Omental fat pad (tissue), 4 donors: ENCODE data around the gene CD47. TPM values are rescaled to one million over a fixed set of nuclear protein-coding genes. Genes with fewer than 3 reads are reported as not detected.

Experiments
- ATAC-seq: fragments of 150-250 bp; one replicate; pipeline ENCODE4 v1.9.1; 2016; ENCODE audit warnings: mild to moderate bottlenecking, moderate library complexity; ENCODE audit not compliant: low FRiP score
- DNase-seq: peaks from one replicate; pipeline ENCODE4 v3.0.0-alpha.2; 2019; ENCODE audit warnings: low spot score
- CTCF ChIP-seq, 3 donors: fragments of 450-650 bp; IDR thresholded peaks; one replicate each; pipeline ENCODE4 v1.5.1; 2016 to 2017; ENCODE audit warnings: antibody characterized with exemption in 3 of 3, mild to moderate bottlenecking in 3 of 3, moderate library complexity in 2 of 3
- total RNA-seq, 4 donors: library from RNA; depleted of rRNA; stranded (reverse); fragments of >200 nt; gene quantifications; one replicate each; pipeline ENCODE4 v1.1.0, GENCODE V29; 2016

Gene CD47
- total RNA-seq, 4 donors from 2014 or later, result 42.7 to 58.7 (median 56.0) TPM

- ATAC-seq (no peak), DNase-seq (no peak)
- no peak for TF ChIP-seq CTCF (IDR thresholded peaks at IDR 0.05)
Observed at GRCh38 chr3:108030960-108031359, 59.9 kb downstream of the CD47 start.

- ATAC-seq, result no peak
- DNase-seq, result no peak
- TF ChIP-seq CTCF (IDR thresholded peaks at IDR 0.05), result no peak
Observed at GRCh38 chr3:108029466-108029865, 61.4 kb downstream of the CD47 start.

DNA sequence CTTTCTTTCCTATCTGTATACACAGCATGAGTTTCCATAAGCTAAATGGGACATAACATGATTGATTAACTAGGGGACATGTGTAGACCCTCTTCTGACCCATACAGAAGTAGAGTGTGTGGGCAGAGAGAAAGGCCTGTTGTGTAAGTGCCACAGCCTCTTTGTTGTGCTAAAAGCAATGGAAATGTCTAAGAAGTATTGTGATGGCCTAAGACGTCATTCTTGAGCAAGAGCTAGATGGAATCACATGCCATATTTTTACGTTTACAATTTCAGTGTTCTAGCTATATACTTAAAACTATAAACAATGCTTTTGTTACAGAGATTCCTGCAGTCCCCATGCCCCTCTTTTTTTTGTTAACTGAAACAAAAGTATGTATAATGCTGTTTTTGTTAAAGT lies 61.9 kb downstream of the CD47 start:
- ATAC-seq, result no peak

DNA sequence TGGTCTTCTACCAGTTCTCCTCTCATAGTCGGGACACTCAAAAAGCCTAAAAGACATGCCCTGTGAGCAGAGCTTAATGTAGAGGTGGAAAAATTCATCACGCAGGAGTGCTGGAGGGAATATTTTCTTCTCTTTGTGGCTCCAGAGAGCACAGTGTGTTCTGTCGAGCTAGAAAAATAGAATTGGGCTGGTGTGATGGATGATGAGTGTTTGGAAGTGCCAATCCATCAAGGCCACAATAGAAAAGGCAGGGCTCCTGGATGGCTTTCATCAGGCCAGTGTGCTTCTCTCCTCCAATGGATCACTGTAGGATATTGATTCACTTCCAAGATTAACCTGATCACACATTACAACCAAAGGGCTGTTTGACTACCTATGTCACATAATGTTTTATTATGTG lies 65.7 kb downstream of the CD47 start:
- DNase-seq (no peak), ATAC-seq (no peak)
- TF ChIP-seq CTCF (IDR thresholded peaks at IDR 0.05), result no peak

More for the DNA sequence above, 61.9 kb downstream of the CD47 start:
- no peak for TF ChIP-seq CTCF (IDR thresholded peaks at IDR 0.05)
- no peak for DNase-seq

- no peak for TF ChIP-seq CTCF (IDR thresholded peaks at IDR 0.05)
- ATAC-seq, result no peak
- no peak for DNase-seq
Observed at GRCh38 chr3:108024146-108024850, 66.5 kb downstream of the CD47 start.

DNA sequence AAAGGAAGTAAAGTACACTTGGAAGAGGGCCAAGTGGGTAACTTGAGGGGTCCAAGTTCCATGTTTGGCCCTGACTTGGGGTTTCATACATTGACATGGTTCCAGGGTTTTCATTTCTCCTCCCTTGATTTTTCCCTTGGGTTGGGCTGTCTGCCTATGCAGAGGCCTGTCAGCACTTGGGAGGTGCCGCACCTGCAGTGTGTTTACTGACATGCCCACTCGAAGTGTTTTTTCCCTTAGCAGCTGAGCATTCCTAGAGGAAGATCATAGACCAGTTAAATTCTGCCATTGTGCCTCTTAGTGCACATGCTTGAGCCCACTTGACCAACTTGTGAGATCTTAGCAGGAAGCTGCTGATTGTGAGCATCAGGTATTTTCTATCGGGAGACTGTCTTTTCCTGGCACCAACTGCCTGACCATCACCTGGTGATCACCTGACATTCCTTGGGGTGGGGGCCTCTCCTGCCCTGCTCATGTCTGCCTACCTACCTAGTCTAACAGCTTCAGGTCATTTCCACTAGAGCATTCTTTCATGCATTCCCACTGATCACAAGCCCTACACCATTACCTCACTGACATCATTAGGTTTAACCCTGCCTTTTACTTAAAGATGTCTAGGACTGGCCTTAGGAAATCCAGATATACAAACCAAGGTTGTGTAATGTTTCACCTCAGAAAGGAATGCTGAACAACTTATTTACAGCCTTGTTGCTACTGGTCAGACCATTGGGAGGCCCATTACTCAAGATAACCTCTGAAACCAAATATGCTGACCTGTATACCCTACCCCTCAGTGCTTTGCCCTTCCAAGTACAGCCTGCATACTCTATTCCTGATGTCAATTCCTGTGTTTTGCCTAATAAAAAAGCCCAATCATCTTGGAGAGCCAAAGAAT lies 68.3 kb downstream of the CD47 start:
- DNase-seq (no peak), ATAC-seq (no peak)
- TF ChIP-seq CTCF (IDR thresholded peaks at IDR 0.05), result no peak
